ENCODE results near the gene KPNA2. TPM values are rescaled to one million over a fixed set of nuclear protein-coding genes. Genes with fewer than 3 reads are reported as not detected.
A peak's percentile ranks its signal among the peaks of the same experiment; 100 is the strongest.

The KPNA2 gene
- total RNA-seq, 1 experiment from 2014 or later = 481 TPM

- Histone ChIP-seq H3K4me3 (ENCODE audit: low read depth, low read length, poor library complexity, severe bottlenecking) (no peak overlapping the region), H3K27ac (ENCODE audit: low read depth, low read length, poor library complexity, severe bottlenecking) (no peak overlapping the region), H3K9me3 (ENCODE audit: low read depth, low read length, poor library complexity, severe bottlenecking) (no peaks in the 10 kb centered on the region), H3K36me3 (ENCODE audit: insufficient read depth, low read length, poor library complexity, severe bottlenecking) (no peaks in the 10 kb centered on the region), H3K27me3 (replicated peaks; ENCODE audit: insufficient read depth, low read depth, low read length, poor library complexity) (no peaks in the 10 kb centered on the region), H3K4me1 (ENCODE audit: insufficient read depth, low read length, poor library complexity, severe bottlenecking) (peaks cover 10% of the 10 kb centered on the region)
- ChIA-PET POLR2A (ENCODE audit: low non-redundant PET) (no interaction called here), CTCF (no interaction called here)
- intact Hi-C loops (cut with micrococcal nuclease; ENCODE audit: unreplicated experiment) = no loop called here
- DNase-seq (ENCODE audit: low spot score) = no peak
- no peak for TF ChIP-seq EZH2 (IDR thresholded peaks at IDR 0.05; ENCODE audit: borderline replicate concordance, low read depth, low read length, poor library complexity, severe bottlenecking)
- no TSS peak for BruUV-seq (replicated peaks)
These were observed 36.1 kb upstream of the KPNA2 start for GRCh38 chr17:67999291-67999911.

- ChIA-PET POLR2A (ENCODE audit: low non-redundant PET) (no interaction called here), CTCF (no interaction called here)
- no peak overlapping the region for H3K27ac ChIP-seq (ENCODE audit: low read depth, low read length, poor library complexity, severe bottlenecking)
- no peaks in the 10 kb centered on the region for H3K4me1 ChIP-seq (ENCODE audit: insufficient read depth, low read length, poor library complexity, severe bottlenecking)
- H3K4me3 ChIP-seq (ENCODE audit: low read depth, low read length, poor library complexity, severe bottlenecking) = no peak overlapping the region
- no peaks in the 10 kb centered on the region for H3K27me3 ChIP-seq (replicated peaks; ENCODE audit: insufficient read depth, low read depth, low read length, poor library complexity)
- intact Hi-C loops (cut with micrococcal nuclease; ENCODE audit: unreplicated experiment) = no loop called here
- no peaks in the 10 kb centered on the region for H3K9me3 ChIP-seq (ENCODE audit: low read depth, low read length, poor library complexity, severe bottlenecking)
- TF ChIP-seq CTCF (conservative IDR thresholded peaks at IDR 0.05; ENCODE audit: low read depth, low read length) (no peak), EZH2 (IDR thresholded peaks at IDR 0.05; ENCODE audit: borderline replicate concordance, low read depth, low read length, poor library complexity, severe bottlenecking) (no peak)
- DNase-seq (ENCODE audit: low spot score) = no peak
- no TSS peak for BruUV-seq (replicated peaks)
- no peaks in the 10 kb centered on the region for H3K36me3 ChIP-seq (ENCODE audit: insufficient read depth, low read length, poor library complexity, severe bottlenecking)
These were observed 31.3 kb upstream of the KPNA2 start for GRCh38 chr17:68004201-68004600.

- DNase-seq (ENCODE audit: low spot score) = no peak
- CTCF ChIA-PET = no interaction called here
- TF ChIP-seq CTCF (conservative IDR thresholded peaks at IDR 0.05; ENCODE audit: low read depth, low read length) = no peak
- TF ChIP-seq EZH2 (IDR thresholded peaks at IDR 0.05; ENCODE audit: borderline replicate concordance, low read depth, low read length, poor library complexity, severe bottlenecking) = no peak
- H3K27ac ChIP-seq (ENCODE audit: low read depth, low read length, poor library complexity, severe bottlenecking) = no peak overlapping the region
- no peaks in the 10 kb centered on the region for H3K4me1 ChIP-seq (ENCODE audit: insufficient read depth, low read length, poor library complexity, severe bottlenecking)
- H3K9me3 ChIP-seq (ENCODE audit: low read depth, low read length, poor library complexity, severe bottlenecking) = no peaks in the 10 kb centered on the region
- BruUV-seq (replicated peaks) = no TSS peak
- H3K4me3 ChIP-seq (ENCODE audit: low read depth, low read length, poor library complexity, severe bottlenecking) = no peak overlapping the region
- intact Hi-C loops (cut with micrococcal nuclease; ENCODE audit: unreplicated experiment) = no loop called here
- POLR2A ChIA-PET (ENCODE audit: low non-redundant PET) = no interaction called here
- H3K36me3 ChIP-seq (ENCODE audit: insufficient read depth, low read length, poor library complexity, severe bottlenecking) = no peaks in the 10 kb centered on the region
- H3K27me3 ChIP-seq (replicated peaks; ENCODE audit: insufficient read depth, low read depth, low read length, poor library complexity) = no peaks in the 10 kb centered on the region
These were observed 28.7 kb upstream of the KPNA2 start for GRCh38 chr17:68006797-68007196.

- TF ChIP-seq CTCF (conservative IDR thresholded peaks at IDR 0.05; ENCODE audit: low read depth, low read length) (peak; percentile 83), EZH2 (IDR thresholded peaks at IDR 0.05; ENCODE audit: borderline replicate concordance, low read depth, low read length, poor library complexity, severe bottlenecking) (no peak)
- CTCF ChIA-PET = no interaction called here
- H3K9me3 ChIP-seq (ENCODE audit: low read depth, low read length, poor library complexity, severe bottlenecking) = no peaks in the 10 kb centered on the region
- POLR2A ChIA-PET (ENCODE audit: low non-redundant PET) = no interaction called here
- intact Hi-C loops (cut with micrococcal nuclease; ENCODE audit: unreplicated experiment) = loop anchor here (10.0 kb wide), 1 partner anchor 206 kb away; no protein-coding TSS in a partner anchor
- no TSS peak for BruUV-seq (replicated peaks)
- no peaks in the 10 kb centered on the region for H3K4me1 ChIP-seq (ENCODE audit: insufficient read depth, low read length, poor library complexity, severe bottlenecking)
- H3K27me3 ChIP-seq (replicated peaks; ENCODE audit: insufficient read depth, low read depth, low read length, poor library complexity) = no peaks in the 10 kb centered on the region
- H3K4me3 ChIP-seq (ENCODE audit: low read depth, low read length, poor library complexity, severe bottlenecking) = no peak overlapping the region
- no peak for DNase-seq (ENCODE audit: low spot score)
- no peaks in the 10 kb centered on the region for H3K36me3 ChIP-seq (ENCODE audit: insufficient read depth, low read length, poor library complexity, severe bottlenecking)
- H3K27ac ChIP-seq (ENCODE audit: low read depth, low read length, poor library complexity, severe bottlenecking) = no peak overlapping the region
These were observed 24.3 kb upstream of the KPNA2 start for GRCh38 chr17:68011199-68011665.
